Upper lobe of left lung (tissue), 4 donors: ENCODE measurements around the gene PTPRZ1.

Experiments
- EP300 ChIP-seq, 4 donors: sonication (generic); formaldehyde crosslinking; IDR thresholded peaks; one replicate each; pipeline ENCODE4 v1.5.1; 2017; ENCODE audit warnings: antibody characterized with exemption in 4 of 4, control low read depth in 2 of 4
- POLR2A ChIP-seq, 4 donors: fragments of 450-650 bp; IDR thresholded peaks; one replicate each; pipeline ENCODE4 v1.5.1; 2016 to 2017; ENCODE audit warnings: antibody characterized with exemption in 4 of 4, mild to moderate bottlenecking in 2 of 4
- TF ChIP-seq, protein P1 (sequence below), 6 experiments: fragments of 450-650 bp in 4 of 6; fragments of 200-600 bp in 2 of 6; sonication (generic) in 2 of 6; IDR thresholded peaks; one replicate each; pipeline ENCODE4 v1.5.1; 2016 to 2019; ENCODE audit warnings: antibody characterized with exemption in 6 of 6

DNA sequence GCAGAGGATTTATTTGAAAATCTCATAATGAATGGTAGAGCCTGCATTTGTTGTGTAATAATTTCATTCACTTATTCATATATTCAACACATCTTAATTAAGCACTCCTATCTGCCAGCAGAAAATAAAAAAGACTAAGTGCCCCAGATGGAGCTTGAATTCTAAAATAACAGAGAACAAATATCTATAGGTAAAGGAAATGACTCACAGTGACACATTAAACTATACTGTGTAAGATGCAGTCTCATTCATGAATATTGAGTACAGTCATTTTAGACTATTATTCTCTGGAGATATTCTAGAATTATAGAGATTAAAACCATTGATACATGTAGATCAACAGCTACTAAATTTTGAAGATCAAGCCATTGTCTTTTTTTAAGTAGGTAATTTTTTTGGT is 72.1 kb downstream of the PTPRZ1 start:
- TF ChIP-seq EP300 (IDR thresholded peaks at IDR 0.05) = no peak
- TF ChIP-seq, protein P1, sequence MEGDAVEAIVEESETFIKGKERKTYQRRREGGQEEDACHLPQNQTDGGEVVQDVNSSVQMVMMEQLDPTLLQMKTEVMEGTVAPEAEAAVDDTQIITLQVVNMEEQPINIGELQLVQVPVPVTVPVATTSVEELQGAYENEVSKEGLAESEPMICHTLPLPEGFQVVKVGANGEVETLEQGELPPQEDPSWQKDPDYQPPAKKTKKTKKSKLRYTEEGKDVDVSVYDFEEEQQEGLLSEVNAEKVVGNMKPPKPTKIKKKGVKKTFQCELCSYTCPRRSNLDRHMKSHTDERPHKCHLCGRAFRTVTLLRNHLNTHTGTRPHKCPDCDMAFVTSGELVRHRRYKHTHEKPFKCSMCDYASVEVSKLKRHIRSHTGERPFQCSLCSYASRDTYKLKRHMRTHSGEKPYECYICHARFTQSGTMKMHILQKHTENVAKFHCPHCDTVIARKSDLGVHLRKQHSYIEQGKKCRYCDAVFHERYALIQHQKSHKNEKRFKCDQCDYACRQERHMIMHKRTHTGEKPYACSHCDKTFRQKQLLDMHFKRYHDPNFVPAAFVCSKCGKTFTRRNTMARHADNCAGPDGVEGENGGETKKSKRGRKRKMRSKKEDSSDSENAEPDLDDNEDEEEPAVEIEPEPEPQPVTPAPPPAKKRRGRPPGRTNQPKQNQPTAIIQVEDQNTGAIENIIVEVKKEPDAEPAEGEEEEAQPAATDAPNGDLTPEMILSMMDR (IDR thresholded peaks at IDR 0.05) = no peak
- no peak for TF ChIP-seq POLR2A (IDR thresholded peaks at IDR 0.05)
